ENCODE results near the gene TGFA. TPM values are rescaled to one million over a fixed set of nuclear protein-coding genes. Genes with fewer than 3 reads are reported as not detected.

The TGFA gene
- total and polyA plus RNA-seq, 2 donors (not counting 1 experiment from before 2014, with no cell fraction given) = 0.06 TPM; not detected in 1

- Histone ChIP-seq H4K20me1 (ENCODE audit: control insufficient read depth, extremely low read depth, insufficient read depth, low read length) (no peaks in the 10 kb centered on the region), H3K79me2 (ENCODE audit: control insufficient read depth, insufficient read depth, low read length) (no peaks in the 10 kb centered on the region), H2AFZ (ENCODE audit: low read length) (no peak overlapping the region), H3K27ac (ENCODE audit: insufficient read depth, low read length) (no peak overlapping the region), H3K4me1 (ENCODE audit: control insufficient read depth, extremely low read depth, insufficient read depth, low read length) (no peaks in the 10 kb centered on the region), H3K4me3 (replicated peaks in 1 of 4; ENCODE audit: control extremely low read depth in 1 of 4, insufficient read depth in 1 of 4, low read depth in 3 of 4, low read length in 4 of 4) (no peak overlapping the region), H3K27me3 (ENCODE audit: control insufficient read depth, insufficient read depth, low read length) (peaks cover 4% of the 10 kb centered on the region), H3K4me2 (ENCODE audit: extremely low read depth, insufficient read depth, low read length) (no peak overlapping the region), H3K36me3 (ENCODE audit: control insufficient read depth, insufficient read depth, low read length) (no peaks in the 10 kb centered on the region), H3K9ac (ENCODE audit: insufficient read depth, low read length) (no peak overlapping the region), H3K9me3 (ENCODE audit: control insufficient read depth, insufficient read depth, low read depth, low read length) (no peaks in the 10 kb centered on the region)
- DNase-seq (ENCODE audit: low read depth in 2 of 2) = no peak
- TF ChIP-seq CTCF (conservative IDR thresholded peaks at IDR 0.05 in 1 of 2, IDR thresholded peaks at IDR 0.05 in 1 of 2; ENCODE audit: low read depth in 1 of 2, low read length in 2 of 2) (no peak), EZH2 (IDR thresholded peaks at IDR 0.05; ENCODE audit: low read length, missing control alignments) (no peak)
Observed at GRCh38 chr2:70456585-70457495, 96.8 kb downstream of the TGFA start.

- Histone ChIP-seq H3K4me3 (replicated peaks in 1 of 4; ENCODE audit: control extremely low read depth in 1 of 4, insufficient read depth in 1 of 4, low read depth in 3 of 4, low read length in 4 of 4) (no peak overlapping the region), H4K20me1 (ENCODE audit: control insufficient read depth, extremely low read depth, insufficient read depth, low read length) (no peaks in the 10 kb centered on the region), H3K27ac (ENCODE audit: insufficient read depth, low read length) (no peak overlapping the region), H3K9me3 (ENCODE audit: control insufficient read depth, insufficient read depth, low read depth, low read length) (no peaks in the 10 kb centered on the region), H3K4me2 (ENCODE audit: extremely low read depth, insufficient read depth, low read length) (no peak overlapping the region), H3K79me2 (ENCODE audit: control insufficient read depth, insufficient read depth, low read length) (no peaks in the 10 kb centered on the region), H2AFZ (ENCODE audit: low read length) (no peak overlapping the region), H3K36me3 (ENCODE audit: control insufficient read depth, insufficient read depth, low read length) (no peaks in the 10 kb centered on the region), H3K9ac (ENCODE audit: insufficient read depth, low read length) (no peak overlapping the region), H3K4me1 (ENCODE audit: control insufficient read depth, extremely low read depth, insufficient read depth, low read length) (no peaks in the 10 kb centered on the region), H3K27me3 (ENCODE audit: control insufficient read depth, insufficient read depth, low read length) (peaks cover 2% of the 10 kb centered on the region)
- DNase-seq (ENCODE audit: low read depth in 2 of 2) = no peak
- TF ChIP-seq CTCF (conservative IDR thresholded peaks at IDR 0.05 in 1 of 2, IDR thresholded peaks at IDR 0.05 in 1 of 2; ENCODE audit: low read depth in 1 of 2, low read length in 2 of 2) (no peak), EZH2 (IDR thresholded peaks at IDR 0.05; ENCODE audit: low read length, missing control alignments) (no peak)
Observed at GRCh38 chr2:70454936-70455544, 98.6 kb downstream of the TGFA start.

- Histone ChIP-seq H3K27me3 (ENCODE audit: control insufficient read depth, insufficient read depth, low read length) (no peaks in the 10 kb centered on the region), H3K4me2 (ENCODE audit: extremely low read depth, insufficient read depth, low read length) (no peak overlapping the region), H3K4me3 (replicated peaks in 1 of 4; ENCODE audit: control extremely low read depth in 1 of 4, insufficient read depth in 1 of 4, low read depth in 3 of 4, low read length in 4 of 4) (no peak overlapping the region), H3K9ac (ENCODE audit: insufficient read depth, low read length) (no peak overlapping the region), H2AFZ (ENCODE audit: low read length) (no peak overlapping the region), H3K79me2 (ENCODE audit: control insufficient read depth, insufficient read depth, low read length) (no peaks in the 10 kb centered on the region), H4K20me1 (ENCODE audit: control insufficient read depth, extremely low read depth, insufficient read depth, low read length) (no peaks in the 10 kb centered on the region), H3K36me3 (ENCODE audit: control insufficient read depth, insufficient read depth, low read length) (no peaks in the 10 kb centered on the region), H3K4me1 (ENCODE audit: control insufficient read depth, extremely low read depth, insufficient read depth, low read length) (no peaks in the 10 kb centered on the region), H3K9me3 (ENCODE audit: control insufficient read depth, insufficient read depth, low read depth, low read length) (no peaks in the 10 kb centered on the region), H3K27ac (ENCODE audit: insufficient read depth, low read length) (no peak overlapping the region)
- no peak for DNase-seq (ENCODE audit: low read depth in 2 of 2)
- no peak for TF ChIP-seq CTCF (conservative IDR thresholded peaks at IDR 0.05 in 1 of 2, IDR thresholded peaks at IDR 0.05 in 1 of 2; ENCODE audit: low read depth in 1 of 2, low read length in 2 of 2)
- no peak for TF ChIP-seq EZH2 (IDR thresholded peaks at IDR 0.05; ENCODE audit: low read length, missing control alignments)
Observed at GRCh38 chr2:70450641-70451250, 102.9 kb downstream of the TGFA start.

Data from fibroblast of lung (primary cell).